PC-3 (cell line): ENCODE results near the gene ANKRD10. TPM values are rescaled to one million over a fixed set of nuclear protein-coding genes. Genes with fewer than 3 reads are reported as not detected.

ENCODE experiments used
- ATAC-seq: fragments of 200-7000 bp; cut with Tn5 transposase; 2 replicates; pipeline ENCODE4 v1.9.1; 2020; ENCODE audit warnings: mild to moderate bottlenecking, moderate library complexity
- BruUV-seq: library from RNA; stranded (reverse); fragments of 400-500 nt; replicated peaks from 2 replicates; lab custom pipeline; 2021; lab: Mats Ljungman, UMichigan
- CTCF ChIA-PET: fragments of 300-600 bp; sonication (Branson Sonifier 250); formaldehyde crosslinking; loops from one replicate; lab custom pipeline; 2022; ENCODE audit warnings: antibody characterized with exemption; lab: Charles Lee
- POLR2A ChIA-PET: fragments of 300-600 bp; sonication (Branson Sonifier 250); formaldehyde crosslinking; loops from one replicate; lab custom pipeline; 2022; ENCODE audit warnings: antibody characterized with exemption; ENCODE audit not compliant: unreplicated experiment; lab: Charles Lee
- DNase-seq: peaks from one replicate; pipeline ENCODE4 v3.0.0-alpha.2; 2015
- H2AFZ ChIP-seq: fragments of 300-600 bp; sonication (generic); 2 replicates; pipeline ENCODE4 v1.6.0; 2016; ENCODE audit warnings: antibody characterized with exemption, low read length
- H3F3A ChIP-seq: fragments of 300-600 bp; sonication (generic); one replicate; pipeline ENCODE4 v1.6.0; 2017; ENCODE audit warnings: antibody characterized with exemption, low read length, control low read depth, mild to moderate bottlenecking; ENCODE audit not compliant: unreplicated experiment
- H3K27ac ChIP-seq: fragments of 300-600 bp; sonication (generic); 2 replicates; pipeline ENCODE4 v1.5.1; 2016; ENCODE audit warnings: mild to moderate bottlenecking, low read length
- H3K27me3 ChIP-seq: fragments of 300-600 bp; sonication (generic); 2 replicates; pipeline ENCODE4 v1.6.1; 2016; ENCODE audit warnings: low read length, mixed read lengths
- H3K36me3 ChIP-seq: fragments of 300-600 bp; sonication (generic); 2 replicates; pipeline ENCODE4 v1.6.1; 2016; ENCODE audit warnings: low read depth, mixed run types, low read length, mixed read lengths
- H3K4me1 ChIP-seq: fragments of 300-600 bp; sonication (generic); 2 replicates; pipeline ENCODE4 v1.5.1; 2016; ENCODE audit warnings: low read length; ENCODE audit not compliant: insufficient read depth
- H3K4me2 ChIP-seq: fragments of 300-600 bp; sonication (generic); 2 replicates; pipeline ENCODE4 v1.6.0; 2016; ENCODE audit warnings: low read length
- H3K4me3 ChIP-seq: fragments of 300-600 bp; sonication (generic); 2 replicates; pipeline ENCODE4 v1.5.1; 2016; ENCODE audit warnings: mild to moderate bottlenecking, low read length, mixed read lengths
- H3K79me2 ChIP-seq: fragments of 300-600 bp; sonication (generic); 2 replicates; pipeline ENCODE4 v1.6.1; 2017; ENCODE audit warnings: low read length, mixed read lengths
- H3K9ac ChIP-seq: fragments of 300-600 bp; sonication (generic); 2 replicates; pipeline ENCODE4 v1.6.0; 2016; ENCODE audit warnings: mild to moderate bottlenecking, low read length
- H3K9me2 ChIP-seq: fragments of 300-600 bp; sonication (generic); replicated peaks from 2 replicates; pipeline ENCODE4 v1.6.1; 2016; ENCODE audit warnings: mixed run types, low read length, mixed read lengths
- H3K9me3 ChIP-seq: fragments of 300-600 bp; sonication (generic); 2 replicates; pipeline ENCODE4 v1.6.1; 2016; ENCODE audit warnings: low read length, mixed read lengths
- H4K20me1 ChIP-seq: fragments of 300-600 bp; sonication (generic); 2 replicates; pipeline ENCODE4 v1.6.1; 2016; ENCODE audit warnings: low read length, mixed read lengths
- CTCF ChIP-seq: fragments of 300-600 bp; sonication (generic); conservative IDR thresholded peaks from 2 replicates; pipeline ENCODE4 v1.5.1; 2017; ENCODE audit warnings: antibody characterized with exemption, low read depth, mild to moderate bottlenecking, low read length
- EZH2 ChIP-seq: fragments of 300-600 bp; sonication (generic); IDR thresholded peaks from one replicate; pipeline ENCODE4 v1.6.1; 2017; ENCODE audit warnings: antibody characterized with exemption, mild to moderate bottlenecking, low read length; ENCODE audit not compliant: unreplicated experiment
- EZH2phosphoT487 ChIP-seq: fragments of 300-600 bp; sonication (generic); IDR thresholded peaks from 2 replicates; pipeline ENCODE4 v1.6.1; 2018; ENCODE audit warnings: mild to moderate bottlenecking, antibody characterized with exemption, low read length, borderline replicate concordance
- intact Hi-C: fragments of 100-400 bp; cut with micrococcal nuclease; formaldehyde crosslinking; loops from 2 replicates; pipeline ENCODE4 v1.9.0; 2023
- total RNA-seq: library from RNA; depleted of rRNA; stranded (reverse); fragments of >200 nt; gene quantifications from 2 replicates; pipeline ENCODE4 v1.2.3, GENCODE V29; 2014

ANKRD10 gene
- total RNA-seq, 1 experiment from 2014 or later, result 60.2 TPM

- peak overlapping the region; percentile 42; the same call in 1 of the 2 replicates for H2AFZ ChIP-seq
- ATAC-seq (no peak), DNase-seq (no peak)
- H3K9ac ChIP-seq, result peak overlapping the region; percentile 78
- H4K20me1 ChIP-seq, result no peaks in the 10 kb centered on the region
- peaks cover 6% of the 10 kb centered on the region; the same call in 1 of the 2 replicates for H3K79me2 ChIP-seq
- H3K36me3 ChIP-seq, result no peaks in the 10 kb centered on the region
- H3K27ac ChIP-seq, result peak overlapping the region; percentile 91
- no peaks in the 10 kb centered on the region for H3K9me2 ChIP-seq
- peak overlapping the region; percentile 58 for H3K4me3 ChIP-seq
- H3K4me2 ChIP-seq, result peak overlapping the region; percentile 82
- POLR2A ChIA-PET, result no interaction called here
- H3K4me1 ChIP-seq, result peaks cover 22% of the 10 kb centered on the region
- H3K9me3 ChIP-seq, result no peaks in the 10 kb centered on the region
- CTCF ChIA-PET, result interaction anchor here (0.5 to 1.0 kb wide), 2 partner anchors 46 to 1227 kb away, joined by 3 to 5 read pairs; no protein-coding TSS in a partner anchor
- intact Hi-C loops, result no loop called here
- TF ChIP-seq EZH2phosphoT487, result no peak
- no peak for TF ChIP-seq CTCF
- TF ChIP-seq EZH2, result no peak
- BruUV-seq, result no TSS peak
- no peaks in the 10 kb centered on the region for H3F3A ChIP-seq
- no peaks in the 10 kb centered on the region for H3K27me3 ChIP-seq
Measured at GRCh38 chr13:110869231-110869804, 45.6 kb downstream of the ANKRD10 start.

- Histone ChIP-seq H3K36me3 (no peaks in the 10 kb centered on the region), H3K4me2 (no peak overlapping the region), H3K27me3 (no peaks in the 10 kb centered on the region), H4K20me1 (no peaks in the 10 kb centered on the region), H3K9me3 (no peaks in the 10 kb centered on the region), H2AFZ (no peak overlapping the region), H3K9me2 (no peaks in the 10 kb centered on the region), H3F3A (no peaks in the 10 kb centered on the region), H3K4me3 (no peak overlapping the region), H3K9ac (no peak overlapping the region), H3K27ac (no peak overlapping the region), H3K79me2 (peaks cover 6% of the 10 kb centered on the region; the same call in 1 of the 2 replicates), H3K4me1 (peaks cover 18% of the 10 kb centered on the region)
- ChIA-PET CTCF (no interaction called here), POLR2A (no interaction called here)
- no peak for TF ChIP-seq CTCF
- no peak for TF ChIP-seq EZH2
- no peak for TF ChIP-seq EZH2phosphoT487
- intact Hi-C loops, result no loop called here
- BruUV-seq, result no TSS peak
- no peak for ATAC-seq
- DNase-seq, result no peak
Measured at GRCh38 chr13:110868720-110869119, 46.1 kb downstream of the ANKRD10 start.

GRCh38 chr13:110867380-110867779 lies 47.5 kb downstream of the ANKRD10 start:
- POLR2A ChIA-PET, result no interaction called here
- DNase-seq (no peak), ATAC-seq (no peak)
- Histone ChIP-seq H3K4me1 (peaks cover 18% of the 10 kb centered on the region), H3K4me3 (no peak overlapping the region), H3K27ac (no peak overlapping the region), H3K36me3 (no peaks in the 10 kb centered on the region), H3K79me2 (peaks cover 6% of the 10 kb centered on the region; the same call in 1 of the 2 replicates), H3F3A (no peaks in the 10 kb centered on the region), H3K9me3 (no peaks in the 10 kb centered on the region), H3K27me3 (no peaks in the 10 kb centered on the region), H3K9me2 (no peaks in the 10 kb centered on the region), H2AFZ (no peak overlapping the region), H3K4me2 (no peak overlapping the region), H4K20me1 (no peaks in the 10 kb centered on the region), H3K9ac (no peak overlapping the region)
- intact Hi-C loops, result no loop called here
- CTCF ChIA-PET, result no interaction called here
- BruUV-seq, result no TSS peak
- TF ChIP-seq EZH2, result no peak
- TF ChIP-seq EZH2phosphoT487, result no peak
- no peak for TF ChIP-seq CTCF
